K562 (cell line): ENCODE measurements around the gene ASNS. TPM values are rescaled to one million over a fixed set of nuclear protein-coding genes. Genes with fewer than 3 reads are reported as not detected.

Source experiments
- CCNT2 ChIP-seq: IDR thresholded peaks from 2 replicates; pipeline ENCODE4 v1.6.1; 2011; ENCODE audit warnings: borderline replicate concordance, low read depth, mild to moderate bottlenecking, moderate library complexity, mixed read lengths, low read length; ENCODE audit not compliant: insufficient read length; ENCODE audit errors: extremely low read depth
- CREB3L1 ChIP-seq: fragments of 450-650 bp; IDR thresholded peaks from 2 replicates; pipeline ENCODE4 v1.6.1; 2014; ENCODE audit warnings: low read depth, mild to moderate bottlenecking, moderate library complexity, borderline replicate concordance
- CTCF ChIP-seq, 3 experiments: IDR thresholded peaks in 2 of 3; conservative IDR thresholded peaks in 1 of 3; 2 replicates each; pipeline ENCODE4 v1.5.1; 2011 to 2012; ENCODE audit warnings: low read length in 3 of 3, mild to moderate bottlenecking in 3 of 3, control low read depth in 2 of 3, improper control_type of control experiment in 1 of 3, inconsistent platforms in 1 of 3, low read depth in 1 of 3, mixed read lengths in 1 of 3, moderate library complexity in 1 of 3; ENCODE audit not compliant: insufficient read depth in 2 of 3
- ELF1 ChIP-seq: fragments of 200-800 bp; sonication (Bioruptor generic); IDR thresholded peaks from 2 replicates; pipeline ENCODE4 v1.6.1; 2016; ENCODE audit warnings: missing genetic modification characterization, missing compliant biosample characterization
- ETV1 ChIP-seq: fragments of 450-650 bp; conservative IDR thresholded peaks from 2 replicates; pipeline ENCODE4 v1.6.1; 2016; ENCODE audit warnings: missing genetic modification characterization, control low read depth, low read depth, missing compliant biosample characterization
- FOXK2 ChIP-seq, 2 experiments: fragments of 450-650 bp; IDR thresholded peaks in 1 of 2; conservative IDR thresholded peaks in 1 of 2; 2 replicates each; pipeline ENCODE4 v1.6.1; 2016; ENCODE audit warnings: low read depth in 2 of 2, mild to moderate bottlenecking in 1 of 2
- KDM5B ChIP-seq: fragments of 200-600 bp; sonication (generic); IDR thresholded peaks from 2 replicates; pipeline ENCODE4 v1.6.1; 2012; ENCODE audit warnings: low read depth, mild to moderate bottlenecking, moderate library complexity, low read length, control low read depth, inconsistent platforms; ENCODE audit not compliant: insufficient replicate concordance
- NR2C2 ChIP-seq, 2 experiments: fragments of 200-800 bp in 1 of 2; sonication (Bioruptor generic) in 1 of 2; sonication (generic) in 1 of 2; formaldehyde crosslinking in 1 of 2; IDR thresholded peaks; 2 replicates each; pipeline versions ENCODE4 v1.6.1 to v1.8.0; 2016 to 2022; ENCODE audit warnings: mild to moderate bottlenecking in 1 of 2, missing compliant biosample characterization in 1 of 2, missing genetic modification characterization in 1 of 2, missing genetic modification reagents in 1 of 2
- PCBP1 ChIP-seq: fragments of 200-400 bp; formaldehyde crosslinking; IDR thresholded peaks from 2 replicates; pipeline ENCODE4 v1.6.1; 2018; ENCODE audit warnings: mild to moderate bottlenecking, low read depth, low read length; ENCODE audit not compliant: poor library complexity, severe bottlenecking
- RCOR1 ChIP-seq, 2 experiments: IDR thresholded peaks; 2 replicates each; pipeline ENCODE4 v1.6.1; 2012; ENCODE audit warnings: low read depth in 2 of 2, low read length in 2 of 2, borderline replicate concordance in 1 of 2, improper control_type of control experiment in 1 of 2
- RUNX1 ChIP-seq: sonication (generic); IDR thresholded peaks from 2 replicates; pipeline ENCODE4 v1.6.1; 2016; ENCODE audit warnings: antibody characterized with exemption, low read depth
- SMAD1 ChIP-seq: fragments of 150-350 bp; IDR thresholded peaks from 2 replicates; pipeline ENCODE4 v1.6.1; 2014; ENCODE audit warnings: low read length, low read depth; ENCODE audit not compliant: partially characterized antibody
- ZKSCAN1 ChIP-seq: fragments of 150-350 bp; IDR thresholded peaks from 2 replicates; pipeline ENCODE4 v1.6.1; 2016; ENCODE audit warnings: low read depth, low read length
- ZNF280B ChIP-seq: fragments of 250-450 bp; sonication (Bioruptor Pico); IDR thresholded peaks from 2 replicates; pipeline ENCODE4 v1.5.1; 2021; ENCODE audit warnings: mild to moderate bottlenecking
- ZNF316 ChIP-seq: fragments of 450-650 bp; IDR thresholded peaks from 2 replicates; pipeline ENCODE4 v1.6.1; 2016
- polyA plus RNA-seq, 8 experiments: library from polyadenylated mRNA; depleted of rRNA in 4 of 8; stranded (reverse) in 5 of 8; unstranded in 3 of 8; fragments of >200 nt; fragmentation: Nextera tagmentation in 2 of 8; fragmentation: Illumina TruSeq in 1 of 8; extraction: Ambion mirVana in 2 of 8; extraction: Trizol in 1 of 8; gene quantifications; 2 replicates each; pipeline versions ENCODE4 v1.2.1 to v1.2.3, GENCODE V29; 2011 to 2014; ENCODE audit warnings: inconsistent platforms in 1 of 8, missing spikeins in 1 of 8
- total RNA-seq, 7 experiments: library from RNA; depleted of rRNA in 6 of 7; stranded (reverse); fragments of >200 nt in 6 of 7; fragmentation: Illumina TruSeq in 2 of 7; extraction: Trizol in 2 of 7; gene quantifications; 2 replicates each; pipeline versions ENCODE4 v1.2.1 to v1.2.3, GENCODE V29; 2011 to 2021; ENCODE audit warnings: low replicate concordance in 1 of 7
- TF ChIP-seq, protein P1 (sequence below): fragments of 450-650 bp; formaldehyde crosslinking; IDR thresholded peaks from 2 replicates; pipeline ENCODE4 v1.4.0; 2020; ENCODE audit warnings: mild to moderate bottlenecking, mixed read lengths

The ASNS gene
- total and polyA plus RNA-seq, 9 of the 15 experiments (the other 6 are each of a cell fraction or from before 2014, with no cell fraction given), result 42.1 to 354 (median 215) TPM

GRCh38 chr7:97872025-97872669 lies at the start of gene ASNS (continued):
- peak; percentile 97 for TF ChIP-seq PCBP1
- TF ChIP-seq CCNT2, result peak; percentile 70
- TF ChIP-seq ELF1 (tag), result no peak
- 0 out of 2 replicates have a peak, but pooled peaks have one; percentile 19 for TF ChIP-seq ZNF316
- peak; percentile 64; the same call in 1 of the 2 replicates for TF ChIP-seq NR2C2 (CRISPR knock-in tag; IDR thresholded peaks at IDR 0.05)
- TF ChIP-seq NR2C2 (tag; IDR thresholded peaks at IDR 0.05), result peak; percentile 52; the same call in 1 of the 2 replicates
- no peak for TF ChIP-seq ZNF280B (CRISPR knock-in tag)
- peak; percentile 74 for TF ChIP-seq CREB3L1
- peak in 1 of 2 experiments; percentile 19; a peak in 1 of 4 replicates for TF ChIP-seq FOXK2 (conservative IDR thresholded peaks at IDR 0.05 in 1 of 2, IDR thresholded peaks at IDR 0.05 in 1 of 2; ENCODE audit: low read depth in 2 of 2)
- TF ChIP-seq RCOR1 (IDR thresholded peaks at IDR 0.05; ENCODE audit: borderline replicate concordance in 1 of 2, low read depth in 2 of 2, low read length in 2 of 2), result peak; percentile 9 to 72; a peak in 2 of 4 replicates
- TF ChIP-seq RUNX1, result peak; percentile 68; the same call in 1 of the 2 replicates
- TF ChIP-seq, protein P1, sequence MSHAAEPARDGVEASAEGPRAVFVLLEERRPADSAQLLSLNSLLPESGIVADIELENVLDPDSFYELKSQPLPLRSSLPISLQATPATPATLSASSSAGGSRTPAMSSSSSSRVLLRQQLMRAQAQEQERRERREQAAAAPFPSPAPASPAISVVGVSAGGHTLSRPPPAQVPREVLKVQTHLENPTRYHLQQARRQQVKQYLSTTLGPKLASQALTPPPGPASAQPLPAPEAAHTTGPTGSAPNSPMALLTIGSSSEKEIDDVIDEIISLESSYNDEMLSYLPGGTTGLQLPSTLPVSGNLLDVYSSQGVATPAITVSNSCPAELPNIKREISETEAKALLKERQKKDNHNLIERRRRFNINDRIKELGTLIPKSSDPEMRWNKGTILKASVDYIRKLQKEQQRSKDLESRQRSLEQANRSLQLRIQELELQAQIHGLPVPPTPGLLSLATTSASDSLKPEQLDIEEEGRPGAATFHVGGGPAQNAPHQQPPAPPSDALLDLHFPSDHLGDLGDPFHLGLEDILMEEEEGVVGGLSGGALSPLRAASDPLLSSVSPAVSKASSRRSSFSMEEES (CRISPR knock-in tag), result no peak
- peak; percentile 3 for TF ChIP-seq SMAD1
- TF ChIP-seq ZKSCAN1, result peak; percentile 44; the same call in 1 of the 2 replicates
- peak; percentile 41; the same call in 1 of the 2 replicates for TF ChIP-seq ETV1
- TF ChIP-seq CTCF (IDR thresholded peaks at IDR 0.05 in 2 of 3, conservative IDR thresholded peaks at IDR 0.05 in 1 of 3; ENCODE audit: insufficient read depth in 2 of 3, low read depth in 1 of 3, low read length in 3 of 3), result peak in 1 of 3 experiments; percentile 17; a peak in 2 of 6 replicates
- peak; percentile 95 for TF ChIP-seq KDM5B
